ENCODE measurements around the gene ZNHIT6. TPM values are rescaled to one million over a fixed set of nuclear protein-coding genes. Genes with fewer than 3 reads are reported as not detected.

Gene ZNHIT6
- total and polyA plus RNA-seq, 10 of the 15 experiments (the other 5 are each of a cell fraction or from before 2014, with no cell fraction given), result 12.8 to 32.0 (median 18.8) TPM

DNA sequence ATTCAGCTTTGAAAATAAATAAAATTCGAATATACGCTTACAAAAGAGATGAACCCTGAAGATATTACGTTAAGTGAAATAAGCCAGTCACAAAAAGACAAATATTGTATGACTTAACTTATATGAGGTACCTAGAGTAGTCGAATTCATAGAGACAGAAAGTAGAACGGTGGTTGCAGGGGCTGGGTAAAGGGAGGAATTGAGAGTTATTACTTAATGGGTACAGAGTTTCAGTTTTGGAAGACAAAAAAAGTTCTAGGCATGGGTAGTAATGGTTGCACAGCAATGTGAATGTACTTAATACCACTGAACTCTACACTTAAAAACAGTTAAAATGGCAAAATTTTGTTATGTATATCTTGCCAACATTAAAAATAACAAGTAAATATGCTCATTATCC, 48.6 kb upstream of the ZNHIT6 start:
- H3K4me1 ChIP-seq (ENCODE audit: control insufficient read depth, insufficient read depth, low read length), result no peaks in the 10 kb centered on the region
- H3K9me3 ChIP-seq (replicated peaks; ENCODE audit: control insufficient read depth, insufficient read depth, low read length), result no peaks in the 10 kb centered on the region
- H3K9ac ChIP-seq (ENCODE audit: control insufficient read depth, insufficient read depth, low read length), result no peak overlapping the region
- no peak overlapping the region for H2AFZ ChIP-seq (ENCODE audit: control insufficient read depth, low read depth, low read length)
- ATAC-seq (peak; percentile 94), DNase-seq (ENCODE audit: low read depth, low spot score) (no peak), FAIRE-seq (no peak)
- intact Hi-C loops (cut with micrococcal nuclease; ENCODE audit: unreplicated experiment) (no loop called here), in situ Hi-C loops (cut with MboI) (no loop called here)
- no TSS peak for BruUV-seq (replicated peaks)
- no peak overlapping the region for H3K27ac ChIP-seq (ENCODE audit: control insufficient read depth, insufficient read depth)
- RAD21 ChIA-PET (ENCODE audit: unreplicated experiment), result no interaction called here
- CTCF ChIA-PET, result no interaction called here
- SMC1A ChIA-PET (ENCODE audit: uncharacterized antibody, unreplicated experiment), result no interaction called here
- H4K20me1 ChIP-seq (ENCODE audit: control insufficient read depth, insufficient read depth), result no peaks in the 10 kb centered on the region
- TF ChIP-seq NFXL1 (IDR thresholded peaks at IDR 0.05; ENCODE audit: borderline replicate concordance), result no peak
- TF ChIP-seq ZNF622 (IDR thresholded peaks at IDR 0.05), result no peak
- TF ChIP-seq EED (IDR thresholded peaks at IDR 0.05; ENCODE audit: low read depth), result no peak
- no peak for TF ChIP-seq KDM1A (IDR thresholded peaks at IDR 0.05; ENCODE audit: borderline replicate concordance)
- TF ChIP-seq FOXM1 (IDR thresholded peaks at IDR 0.05; ENCODE audit: low read depth, low read length), result no peak
- 0 out of 2 replicates have a peak, but pooled peaks have one; percentile 34 for TF ChIP-seq SPI1 (IDR thresholded peaks at IDR 0.05; ENCODE audit: borderline replicate concordance, insufficient read depth, low read depth, low read length)
- H3K36me3 ChIP-seq (ENCODE audit: control insufficient read depth in 2 of 2, insufficient read depth in 2 of 2, low read length in 1 of 2), result no peaks in the 10 kb centered on the region
- H3K4me3 ChIP-seq, result no peak overlapping the region
- no peak overlapping the region for H3K4me2 ChIP-seq (ENCODE audit: control insufficient read depth, insufficient read depth)
- POLR2A ChIA-PET, result no interaction called here
- WGBS (ENCODE audit: insufficient coverage, insufficient replicate concordance, low lambda C conversion rate, missing lambda C conversion rate), result 74% methylated on average over 5 of the region's 5 CpGs
- no peaks in the 10 kb centered on the region for H3K79me2 ChIP-seq (ENCODE audit: control insufficient read depth, insufficient read depth, low read length)
- H3K27me3 ChIP-seq (replicated peaks in 1 of 2; ENCODE audit: control insufficient read depth in 2 of 2, insufficient read depth in 2 of 2, low read length in 1 of 2), result no peaks in the 10 kb centered on the region

DNA sequence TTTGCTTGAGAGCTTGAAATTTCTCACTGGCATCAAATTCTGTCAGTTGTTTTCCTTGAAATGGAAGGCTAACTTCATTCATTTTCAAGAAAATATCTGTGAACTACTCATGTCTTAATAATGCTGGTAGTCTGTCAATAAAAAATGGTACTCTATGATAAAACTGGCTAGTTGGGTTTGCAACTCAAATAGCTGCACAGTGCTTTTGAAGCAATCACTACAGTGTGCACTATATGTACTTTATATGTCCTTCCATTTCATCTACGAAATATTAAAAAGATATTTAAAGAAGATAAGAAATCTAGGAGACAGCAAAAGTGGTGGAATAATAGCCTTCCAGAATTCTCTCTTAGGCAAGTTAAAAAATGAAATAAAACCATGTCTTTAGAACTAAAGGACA, 39.9 kb upstream of the ZNHIT6 start:
- ChIA-PET POLR2A (no interaction called here), SMC1A (ENCODE audit: uncharacterized antibody, unreplicated experiment) (no interaction called here), RAD21 (ENCODE audit: unreplicated experiment) (no interaction called here), CTCF (no interaction called here)
- DNase-seq (ENCODE audit: low read depth, low spot score), result no peak
- Histone ChIP-seq H3K9ac (ENCODE audit: control insufficient read depth, insufficient read depth, low read length) (no peak overlapping the region), H4K20me1 (ENCODE audit: control insufficient read depth, insufficient read depth) (no peaks in the 10 kb centered on the region), H3K27me3 (replicated peaks in 1 of 2; ENCODE audit: control insufficient read depth in 2 of 2, insufficient read depth in 2 of 2, low read length in 1 of 2) (no peaks in the 10 kb centered on the region), H2AFZ (ENCODE audit: control insufficient read depth, low read depth, low read length) (no peak overlapping the region), H3K4me2 (ENCODE audit: control insufficient read depth, insufficient read depth) (no peak overlapping the region), H3K36me3 (ENCODE audit: control insufficient read depth in 2 of 2, insufficient read depth in 2 of 2, low read length in 1 of 2) (no peaks in the 10 kb centered on the region), H3K4me1 (ENCODE audit: control insufficient read depth, insufficient read depth, low read length) (no peaks in the 10 kb centered on the region), H3K27ac (ENCODE audit: control insufficient read depth, insufficient read depth) (no peak overlapping the region), H3K9me3 (replicated peaks; ENCODE audit: control insufficient read depth, insufficient read depth, low read length) (no peaks in the 10 kb centered on the region), H3K79me2 (ENCODE audit: control insufficient read depth, insufficient read depth, low read length) (no peaks in the 10 kb centered on the region), H3K4me3 (no peak overlapping the region)
- FAIRE-seq, result no peak
- no peak for ATAC-seq
- intact Hi-C loops (cut with micrococcal nuclease; ENCODE audit: unreplicated experiment), result no loop called here
- in situ Hi-C loops (cut with MboI), result no loop called here
- 0% methylated on average over 1 of the region's 1 CpG for WGBS (ENCODE audit: insufficient coverage, insufficient replicate concordance, low lambda C conversion rate, missing lambda C conversion rate)
- BruUV-seq (replicated peaks), result no TSS peak
- TF ChIP-seq, protein P1, sequence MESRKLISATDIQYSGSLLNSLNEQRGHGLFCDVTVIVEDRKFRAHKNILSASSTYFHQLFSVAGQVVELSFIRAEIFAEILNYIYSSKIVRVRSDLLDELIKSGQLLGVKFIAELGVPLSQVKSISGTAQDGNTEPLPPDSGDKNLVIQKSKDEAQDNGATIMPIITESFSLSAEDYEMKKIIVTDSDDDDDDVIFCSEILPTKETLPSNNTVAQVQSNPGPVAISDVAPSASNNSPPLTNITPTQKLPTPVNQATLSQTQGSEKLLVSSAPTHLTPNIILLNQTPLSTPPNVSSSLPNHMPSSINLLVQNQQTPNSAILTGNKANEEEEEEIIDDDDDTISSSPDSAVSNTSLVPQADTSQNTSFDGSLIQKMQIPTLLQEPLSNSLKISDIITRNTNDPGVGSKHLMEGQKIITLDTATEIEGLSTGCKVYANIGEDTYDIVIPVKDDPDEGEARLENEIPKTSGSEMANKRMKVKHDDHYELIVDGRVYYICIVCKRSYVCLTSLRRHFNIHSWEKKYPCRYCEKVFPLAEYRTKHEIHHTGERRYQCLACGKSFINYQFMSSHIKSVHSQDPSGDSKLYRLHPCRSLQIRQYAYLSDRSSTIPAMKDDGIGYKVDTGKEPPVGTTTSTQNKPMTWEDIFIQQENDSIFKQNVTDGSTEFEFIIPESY (IDR thresholded peaks at IDR 0.05), result no peak
- no peak for TF ChIP-seq ZNF274 (IDR thresholded peaks at IDR 0.05; ENCODE audit: insufficient read depth, insufficient read length)
- TF ChIP-seq GATAD2B (conservative IDR thresholded peaks at IDR 0.05; ENCODE audit: low read depth), result no peak
- no peak for TF ChIP-seq SMAD1 (IDR thresholded peaks at IDR 0.05; ENCODE audit: low read depth, partially characterized antibody)
- TF ChIP-seq, protein P2, sequence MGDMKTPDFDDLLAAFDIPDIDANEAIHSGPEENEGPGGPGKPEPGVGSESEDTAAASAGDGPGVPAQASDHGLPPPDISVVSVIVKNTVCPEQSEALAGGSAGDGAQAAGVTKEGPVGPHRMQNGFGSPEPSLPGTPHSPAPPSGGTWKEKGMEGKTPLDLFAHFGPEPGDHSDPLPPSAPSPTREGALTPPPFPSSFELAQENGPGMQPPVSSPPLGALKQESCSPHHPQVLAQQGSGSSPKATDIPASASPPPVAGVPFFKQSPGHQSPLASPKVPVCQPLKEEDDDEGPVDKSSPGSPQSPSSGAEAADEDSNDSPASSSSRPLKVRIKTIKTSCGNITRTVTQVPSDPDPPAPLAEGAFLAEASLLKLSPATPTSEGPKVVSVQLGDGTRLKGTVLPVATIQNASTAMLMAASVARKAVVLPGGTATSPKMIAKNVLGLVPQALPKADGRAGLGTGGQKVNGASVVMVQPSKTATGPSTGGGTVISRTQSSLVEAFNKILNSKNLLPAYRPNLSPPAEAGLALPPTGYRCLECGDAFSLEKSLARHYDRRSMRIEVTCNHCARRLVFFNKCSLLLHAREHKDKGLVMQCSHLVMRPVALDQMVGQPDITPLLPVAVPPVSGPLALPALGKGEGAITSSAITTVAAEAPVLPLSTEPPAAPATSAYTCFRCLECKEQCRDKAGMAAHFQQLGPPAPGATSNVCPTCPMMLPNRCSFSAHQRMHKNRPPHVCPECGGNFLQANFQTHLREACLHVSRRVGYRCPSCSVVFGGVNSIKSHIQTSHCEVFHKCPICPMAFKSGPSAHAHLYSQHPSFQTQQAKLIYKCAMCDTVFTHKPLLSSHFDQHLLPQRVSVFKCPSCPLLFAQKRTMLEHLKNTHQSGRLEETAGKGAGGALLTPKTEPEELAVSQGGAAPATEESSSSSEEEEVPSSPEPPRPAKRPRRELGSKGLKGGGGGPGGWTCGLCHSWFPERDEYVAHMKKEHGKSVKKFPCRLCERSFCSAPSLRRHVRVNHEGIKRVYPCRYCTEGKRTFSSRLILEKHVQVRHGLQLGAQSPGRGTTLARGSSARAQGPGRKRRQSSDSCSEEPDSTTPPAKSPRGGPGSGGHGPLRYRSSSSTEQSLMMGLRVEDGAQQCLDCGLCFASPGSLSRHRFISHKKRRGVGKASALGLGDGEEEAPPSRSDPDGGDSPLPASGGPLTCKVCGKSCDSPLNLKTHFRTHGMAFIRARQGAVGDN (IDR thresholded peaks at IDR 0.05), result no peak
- TF ChIP-seq SREBF1 (IDR thresholded peaks at IDR 0.05; ENCODE audit: low read length), result no peak
- no peak for TF ChIP-seq ZZZ3 (IDR thresholded peaks at IDR 0.05; ENCODE audit: control insufficient read depth, insufficient read length, low read depth)

Data from GM12878 (cell line).